Ectodermal cell (in vitro differentiated cells): ENCODE results near the gene PARD6B.
"Not testable (repeated sequence)": the region's sequence is repeated elsewhere in the genome, so short reads cannot be mapped to it uniquely, and the experiment has no call there.

Experiments used
- H3K27ac ChIP-seq: 2 replicates; pipeline ENCODE4 v1.7.0; 2013; ENCODE audit warnings: mild to moderate bottlenecking, low read depth, low read length; ENCODE audit not compliant: insufficient read depth, poor library complexity, severe bottlenecking
- H3K27me3 ChIP-seq: 2 replicates; pipeline ENCODE4 v1.7.0; 2013; ENCODE audit warnings: mild to moderate bottlenecking, low read length; ENCODE audit not compliant: insufficient read depth, control insufficient read depth, poor library complexity, severe bottlenecking
- H3K36me3 ChIP-seq: one replicate; pipeline ENCODE4 v1.7.0; 2013; ENCODE audit warnings: low read length; ENCODE audit not compliant: control insufficient read depth, insufficient read depth
- H3K4me1 ChIP-seq: one replicate; pipeline ENCODE4 v1.7.0; 2013; ENCODE audit warnings: low read length; ENCODE audit not compliant: control insufficient read depth, insufficient read depth
- H3K4me3 ChIP-seq: 2 replicates; pipeline ENCODE4 v1.7.0; 2013; ENCODE audit warnings: low read depth, low read length, control low read depth; ENCODE audit not compliant: insufficient read depth
- H3K9me3 ChIP-seq: 2 replicates; pipeline ENCODE4 v1.7.0; 2013; ENCODE audit warnings: mild to moderate bottlenecking, low read length, moderate library complexity; ENCODE audit not compliant: control insufficient read depth
- WGBS, 2 experiments: methylation state at CpG; one replicate each; pipeline ENCODE4 v1.1.7; 2013; ENCODE audit warnings: missing lambda C conversion rate in 2 of 2; 5-methylcytosine and 5-hydroxymethylcytosine counted together

The PARD6B gene

GRCh38 chr20:50776122-50776817, 44.9 kb downstream of the PARD6B start:
- 75 to 78% methylated on average over 7 of the region's 8 CpGs for WGBS, 2 experiments
- Histone ChIP-seq H3K4me3 (no peak overlapping the region), H3K4me1 (no peaks in the 10 kb centered on the region), H3K36me3 (no peaks in the 10 kb centered on the region), H3K27me3 (no peaks in the 10 kb centered on the region), H3K27ac (no peak overlapping the region), H3K9me3 (no peaks in the 10 kb centered on the region)

- Histone ChIP-seq H3K4me3 (no peak overlapping the region), H3K27ac (no peak overlapping the region), H3K36me3 (no peaks in the 10 kb centered on the region), H3K9me3 (no peaks in the 10 kb centered on the region), H3K4me1 (no peaks in the 10 kb centered on the region), H3K27me3 (no peaks in the 10 kb centered on the region)
- 84% methylated on average over 2 of the region's 2 CpGs; no CpG with 5 or more reads in 1 of the 2 experiments for WGBS, 2 experiments
Observed at GRCh38 chr20:50777373-50777772, 46.0 kb downstream of the PARD6B start.

- not testable (repeated sequence) for H3K4me1 ChIP-seq, H3K27me3 ChIP-seq, H3K36me3 ChIP-seq, H3K27ac ChIP-seq, H3K4me3 ChIP-seq, H3K9me3 ChIP-seq
- 95 to 96% methylated on average over 8 of the region's 8 CpGs for WGBS, 2 experiments
Observed at GRCh38 chr20:50778994-50779393, 47.6 kb downstream of the PARD6B start.

GRCh38 chr20:50783390-50783789, 52.0 kb downstream of the PARD6B start:
- H3K36me3 ChIP-seq = no peaks in the 10 kb centered on the region
- H3K9me3 ChIP-seq = no peaks in the 10 kb centered on the region
- no peak overlapping the region for H3K4me3 ChIP-seq
- H3K4me1 ChIP-seq = no peaks in the 10 kb centered on the region
- H3K27me3 ChIP-seq = no peaks in the 10 kb centered on the region
- H3K27ac ChIP-seq = no peak overlapping the region
- 86 to 91% methylated on average over 2 of the region's 2 CpGs for WGBS, 2 experiments

- no peaks in the 10 kb centered on the region for H3K27me3 ChIP-seq
- 94 to 97% methylated on average over 6 of the region's 6 CpGs for WGBS, 2 experiments
- H3K36me3 ChIP-seq = no peaks in the 10 kb centered on the region
- H3K4me1 ChIP-seq = no peaks in the 10 kb centered on the region
- no peaks in the 10 kb centered on the region for H3K9me3 ChIP-seq
- H3K27ac ChIP-seq = no peak overlapping the region
- no peak overlapping the region for H3K4me3 ChIP-seq
Observed at GRCh38 chr20:50783903-50784302, 52.5 kb downstream of the PARD6B start.

GRCh38 chr20:50784464-50784863, 53.1 kb downstream of the PARD6B start:
- Histone ChIP-seq H3K4me1 (no peaks in the 10 kb centered on the region), H3K4me3 (no peak overlapping the region), H3K27ac (no peak overlapping the region), H3K9me3 (no peaks in the 10 kb centered on the region), H3K27me3 (no peaks in the 10 kb centered on the region), H3K36me3 (no peaks in the 10 kb centered on the region)
- 93 to 94% methylated on average over 4 of the region's 4 CpGs for WGBS, 2 experiments

GRCh38 chr20:50786703-50787102, 55.3 kb downstream of the PARD6B start:
- 88 to 91% methylated on average over 9 of the region's 9 CpGs for WGBS, 2 experiments
- Histone ChIP-seq H3K36me3 (no peaks in the 10 kb centered on the region), H3K4me1 (peaks cover 8% of the 10 kb centered on the region), H3K4me3 (no peak overlapping the region), H3K27ac (no peak overlapping the region), H3K27me3 (no peaks in the 10 kb centered on the region), H3K9me3 (no peaks in the 10 kb centered on the region)

GRCh38 chr20:50787181-50787580, 55.8 kb downstream of the PARD6B start:
- no peaks in the 10 kb centered on the region for H3K27me3 ChIP-seq
- WGBS, 2 experiments = 92 to 97% methylated on average over 2 of the region's 2 CpGs
- no peaks in the 10 kb centered on the region for H3K9me3 ChIP-seq
- H3K4me3 ChIP-seq = no peak overlapping the region
- H3K4me1 ChIP-seq = peaks cover 8% of the 10 kb centered on the region
- H3K36me3 ChIP-seq = no peaks in the 10 kb centered on the region
- no peak overlapping the region for H3K27ac ChIP-seq

GRCh38 chr20:50788045-50788991, 56.9 kb downstream of the PARD6B start:
- 87 to 90% methylated on average over 18 of the region's 18 CpGs for WGBS, 2 experiments
- H3K27me3 ChIP-seq = no peaks in the 10 kb centered on the region
- H3K27ac ChIP-seq = no peak overlapping the region
- no peak overlapping the region for H3K4me3 ChIP-seq
- peaks cover 8% of the 10 kb centered on the region for H3K4me1 ChIP-seq
- H3K36me3 ChIP-seq = no peaks in the 10 kb centered on the region
- H3K9me3 ChIP-seq = no peaks in the 10 kb centered on the region

- 83% methylated on average over 11 of the region's 11 CpGs for WGBS, 2 experiments
Observed at GRCh38 chr20:50789968-50790650, 58.7 kb downstream of the PARD6B start.

More at GRCh38 chr20:50789968-50790650, 58.7 kb downstream of the PARD6B start:
- H3K9me3 ChIP-seq = no peaks in the 10 kb centered on the region
- no peaks in the 10 kb centered on the region for H3K27me3 ChIP-seq
- H3K4me1 ChIP-seq = peaks cover 8% of the 10 kb centered on the region
- no peak overlapping the region for H3K4me3 ChIP-seq
- H3K27ac ChIP-seq = no peak overlapping the region
- H3K36me3 ChIP-seq = no peaks in the 10 kb centered on the region
